ENCODE data around the gene HTT. TPM values are rescaled to one million over a fixed set of nuclear protein-coding genes. Genes with fewer than 3 reads are reported as not detected.

The HTT gene
- total RNA-seq, 1 experiment from 2014 or later = 44.4 TPM

DNA sequence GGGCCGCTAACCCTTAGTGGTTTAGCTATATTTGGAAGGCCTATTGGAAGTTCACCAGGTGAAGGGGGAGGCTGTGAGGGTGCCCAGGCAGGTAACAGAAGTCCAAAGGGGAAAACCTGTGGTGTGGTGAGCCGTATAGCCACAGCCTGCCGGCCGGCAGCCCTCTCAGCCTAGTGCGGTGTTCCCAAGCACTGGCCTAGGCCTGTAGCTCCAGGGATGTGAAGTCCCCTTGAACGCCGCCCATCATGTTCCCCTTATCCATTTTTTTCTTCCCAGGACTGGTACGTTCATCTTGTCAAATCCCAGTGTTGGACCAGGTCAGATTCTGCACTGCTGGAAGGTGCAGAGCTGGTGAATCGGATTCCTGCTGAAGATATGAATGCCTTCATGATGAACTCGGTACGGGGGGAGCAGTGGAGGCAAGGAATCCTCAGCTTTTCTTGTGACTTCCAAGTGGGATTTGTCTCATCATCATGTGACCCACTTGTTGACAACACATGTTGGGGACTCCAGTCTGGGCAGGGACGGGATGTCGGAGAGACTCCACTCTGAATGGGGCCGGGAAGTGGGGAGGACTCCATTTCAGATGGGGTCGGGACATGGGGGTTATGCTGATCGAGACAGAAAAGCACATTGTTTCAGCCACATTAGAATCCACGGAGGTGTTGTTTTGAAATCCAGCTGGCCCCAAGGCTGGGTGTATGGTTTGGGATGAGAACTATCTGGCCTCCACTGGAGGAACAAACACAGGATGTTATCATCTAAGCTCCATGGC, 135.3 kb downstream of the HTT start:
- intact Hi-C loops (cut with micrococcal nuclease; ENCODE audit: unreplicated experiment) = no loop called here
- no peaks in the 10 kb centered on the region for H3K36me3 Mint-ChIP-seq (ENCODE audit: insufficient read depth, unreplicated experiment)

DNA sequence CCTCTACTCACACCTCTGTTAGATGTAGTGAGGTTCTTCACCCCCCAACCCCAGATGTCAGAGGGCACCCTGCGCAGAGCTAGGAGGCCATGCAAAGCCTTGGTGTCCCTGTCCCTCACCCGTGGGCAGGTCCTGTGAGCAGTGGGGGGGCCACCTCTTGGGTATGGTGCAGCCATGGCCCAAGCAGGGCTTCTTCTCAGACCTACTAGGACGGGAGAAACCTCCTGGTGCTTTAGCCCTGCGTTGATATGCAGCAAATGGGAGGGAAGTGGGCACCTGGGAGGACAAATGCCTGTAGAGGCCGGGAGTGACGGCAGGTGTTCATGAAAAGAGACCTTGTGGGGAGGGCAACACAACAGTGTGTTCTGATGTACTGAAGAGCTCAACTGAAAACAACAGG, 136.0 kb downstream of the HTT start:
- H3K36me3 Mint-ChIP-seq (ENCODE audit: insufficient read depth, unreplicated experiment) = no peaks in the 10 kb centered on the region
- no peak overlapping the region for H3K27ac Mint-ChIP-seq (ENCODE audit: unreplicated experiment)

More for the DNA sequence above, 135.3 kb downstream of the HTT start:
- no TSS peak for BruUV-seq (replicated peaks)
- no peaks in the 10 kb centered on the region for H3K9me3 Mint-ChIP-seq (ENCODE audit: low read depth, unreplicated experiment)
- no peak overlapping the region for H3K27ac Mint-ChIP-seq (ENCODE audit: unreplicated experiment)
- no peak for DNase-seq
- no peak overlapping the region for H3K4me3 Mint-ChIP-seq (ENCODE audit: low read depth, unreplicated experiment)
- CTCF ChIA-PET = no interaction called here
- H3K4me1 Mint-ChIP-seq (ENCODE audit: low read depth, unreplicated experiment) = no peaks in the 10 kb centered on the region
- TF ChIP-seq, protein P1, sequence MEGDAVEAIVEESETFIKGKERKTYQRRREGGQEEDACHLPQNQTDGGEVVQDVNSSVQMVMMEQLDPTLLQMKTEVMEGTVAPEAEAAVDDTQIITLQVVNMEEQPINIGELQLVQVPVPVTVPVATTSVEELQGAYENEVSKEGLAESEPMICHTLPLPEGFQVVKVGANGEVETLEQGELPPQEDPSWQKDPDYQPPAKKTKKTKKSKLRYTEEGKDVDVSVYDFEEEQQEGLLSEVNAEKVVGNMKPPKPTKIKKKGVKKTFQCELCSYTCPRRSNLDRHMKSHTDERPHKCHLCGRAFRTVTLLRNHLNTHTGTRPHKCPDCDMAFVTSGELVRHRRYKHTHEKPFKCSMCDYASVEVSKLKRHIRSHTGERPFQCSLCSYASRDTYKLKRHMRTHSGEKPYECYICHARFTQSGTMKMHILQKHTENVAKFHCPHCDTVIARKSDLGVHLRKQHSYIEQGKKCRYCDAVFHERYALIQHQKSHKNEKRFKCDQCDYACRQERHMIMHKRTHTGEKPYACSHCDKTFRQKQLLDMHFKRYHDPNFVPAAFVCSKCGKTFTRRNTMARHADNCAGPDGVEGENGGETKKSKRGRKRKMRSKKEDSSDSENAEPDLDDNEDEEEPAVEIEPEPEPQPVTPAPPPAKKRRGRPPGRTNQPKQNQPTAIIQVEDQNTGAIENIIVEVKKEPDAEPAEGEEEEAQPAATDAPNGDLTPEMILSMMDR (IDR thresholded peaks at IDR 0.05; ENCODE audit: unreplicated experiment) = no peak
- no peaks in the 10 kb centered on the region for H3K27me3 Mint-ChIP-seq (ENCODE audit: unreplicated experiment)

DNA sequence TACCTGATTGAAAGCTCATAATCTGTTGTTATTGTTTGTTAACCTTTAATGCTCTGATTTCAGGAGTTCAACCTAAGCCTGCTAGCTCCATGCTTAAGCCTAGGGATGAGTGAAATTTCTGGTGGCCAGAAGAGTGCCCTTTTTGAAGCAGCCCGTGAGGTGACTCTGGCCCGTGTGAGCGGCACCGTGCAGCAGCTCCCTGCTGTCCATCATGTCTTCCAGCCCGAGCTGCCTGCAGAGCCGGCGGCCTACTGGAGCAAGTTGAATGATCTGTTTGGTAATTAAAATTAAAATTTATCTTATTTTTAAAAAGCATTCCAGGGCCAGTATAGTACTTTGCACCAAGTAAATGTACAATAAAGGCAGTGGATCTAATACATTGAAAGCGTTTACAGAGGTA, 137.4 kb downstream of the HTT start:
- Mint-ChIP-seq H3K27me3 (ENCODE audit: unreplicated experiment) (no peaks in the 10 kb centered on the region), H3K27ac (ENCODE audit: unreplicated experiment) (no peak overlapping the region), H3K36me3 (ENCODE audit: insufficient read depth, unreplicated experiment) (no peaks in the 10 kb centered on the region), H3K4me3 (ENCODE audit: low read depth, unreplicated experiment) (no peak overlapping the region), H3K9me3 (ENCODE audit: low read depth, unreplicated experiment) (no peaks in the 10 kb centered on the region), H3K4me1 (ENCODE audit: low read depth, unreplicated experiment) (no peaks in the 10 kb centered on the region)
- intact Hi-C loops (cut with micrococcal nuclease; ENCODE audit: unreplicated experiment) = no loop called here
- TF ChIP-seq, protein P1 (IDR thresholded peaks at IDR 0.05; ENCODE audit: unreplicated experiment) = no peak
- no peak for DNase-seq
- CTCF ChIA-PET = no interaction called here
- BruUV-seq (replicated peaks) = no TSS peak

More for the DNA sequence above, 136.0 kb downstream of the HTT start:
- no peak overlapping the region for H3K4me3 Mint-ChIP-seq (ENCODE audit: low read depth, unreplicated experiment)
- DNase-seq = no peak
- no TSS peak for BruUV-seq (replicated peaks)
- intact Hi-C loops (cut with micrococcal nuclease; ENCODE audit: unreplicated experiment) = no loop called here
- no peaks in the 10 kb centered on the region for H3K27me3 Mint-ChIP-seq (ENCODE audit: unreplicated experiment)
- no peaks in the 10 kb centered on the region for H3K9me3 Mint-ChIP-seq (ENCODE audit: low read depth, unreplicated experiment)
- CTCF ChIA-PET = no interaction called here
- TF ChIP-seq, protein P1 (IDR thresholded peaks at IDR 0.05; ENCODE audit: unreplicated experiment) = no peak
- H3K4me1 Mint-ChIP-seq (ENCODE audit: low read depth, unreplicated experiment) = no peaks in the 10 kb centered on the region

DNA sequence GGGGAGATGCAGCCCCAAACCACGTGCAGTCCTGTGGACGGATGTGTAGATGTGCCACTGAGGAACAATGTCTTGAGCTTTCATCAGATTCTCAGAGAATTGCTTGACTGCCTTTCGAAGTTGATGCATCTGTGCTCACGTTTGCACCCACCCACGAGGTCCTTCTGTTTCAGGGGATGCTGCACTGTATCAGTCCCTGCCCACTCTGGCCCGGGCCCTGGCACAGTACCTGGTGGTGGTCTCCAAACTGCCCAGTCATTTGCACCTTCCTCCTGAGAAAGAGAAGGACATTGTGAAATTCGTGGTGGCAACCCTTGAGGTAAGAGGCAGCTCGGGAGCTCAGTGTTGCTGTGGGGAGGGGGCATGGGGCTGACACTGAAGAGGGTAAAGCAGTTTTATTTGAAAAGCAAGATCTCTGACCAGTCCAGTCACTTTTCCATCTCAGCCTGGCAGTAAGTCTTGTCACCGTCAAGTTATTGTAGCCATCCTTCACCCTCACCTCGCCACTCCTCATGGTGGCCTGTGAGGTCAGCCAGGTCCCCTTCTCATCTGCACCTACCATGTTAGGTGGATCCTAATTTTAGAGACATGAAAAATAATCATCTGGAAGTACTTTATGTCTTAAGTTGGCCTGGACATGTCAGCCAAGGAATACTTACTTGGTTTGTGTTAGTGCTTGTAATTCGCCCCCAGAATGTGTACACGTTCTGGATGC, 138.1 kb downstream of the HTT start:
- CTCF ChIA-PET = no interaction called here
- Mint-ChIP-seq H3K36me3 (ENCODE audit: insufficient read depth, unreplicated experiment) (no peaks in the 10 kb centered on the region), H3K4me1 (ENCODE audit: low read depth, unreplicated experiment) (no peaks in the 10 kb centered on the region), H3K4me3 (ENCODE audit: low read depth, unreplicated experiment) (no peak overlapping the region), H3K9me3 (ENCODE audit: low read depth, unreplicated experiment) (no peaks in the 10 kb centered on the region), H3K27me3 (ENCODE audit: unreplicated experiment) (no peaks in the 10 kb centered on the region), H3K27ac (ENCODE audit: unreplicated experiment) (no peak overlapping the region)
- no peak for DNase-seq
- TF ChIP-seq, protein P1 (IDR thresholded peaks at IDR 0.05; ENCODE audit: unreplicated experiment) = no peak
- no TSS peak for BruUV-seq (replicated peaks)
- intact Hi-C loops (cut with micrococcal nuclease; ENCODE audit: unreplicated experiment) = no loop called here

Data from Calu3 (cell line).